GM21576 (cell line): Measurements from ENCODE around the gene MACROD2.

Source experiments
- ATAC-seq: cut with Tn5 transposase; IDR thresholded peaks from one replicate; pipeline ENCODE4 v1.9.1; 2021; ENCODE audit warnings: mild to moderate bottlenecking, moderate library complexity; ENCODE audit not compliant: unreplicated experiment

MACROD2 gene

GRCh38 chr20:15622368-15622767, 1627.1 kb downstream of the MACROD2 start:
- no peak for ATAC-seq

- no peak for ATAC-seq
Observed at GRCh38 chr20:15623215-15623614, 1627.9 kb downstream of the MACROD2 start.

- ATAC-seq: no peak
Observed at GRCh38 chr20:15625981-15626380, 1630.7 kb downstream of the MACROD2 start.

- no peak for ATAC-seq
Observed at GRCh38 chr20:15627089-15627488, 1631.8 kb downstream of the MACROD2 start.

- ATAC-seq: no peak
Observed at GRCh38 chr20:15627501-15627903, 1632.2 kb downstream of the MACROD2 start.

GRCh38 chr20:15628851-15629353, 1633.6 kb downstream of the MACROD2 start:
- no peak for ATAC-seq

- ATAC-seq: no peak
Observed at GRCh38 chr20:15630360-15630759, 1635.0 kb downstream of the MACROD2 start.

GRCh38 chr20:15632680-15633079, 1637.4 kb downstream of the MACROD2 start:
- no peak for ATAC-seq

- ATAC-seq: no peak
Observed at GRCh38 chr20:15634102-15634501, 1638.8 kb downstream of the MACROD2 start.

- ATAC-seq: no peak
Observed at GRCh38 chr20:15637546-15637945, 1642.2 kb downstream of the MACROD2 start.

GRCh38 chr20:15637950-15638754, 1642.8 kb downstream of the MACROD2 start:
- no peak for ATAC-seq

- no peak for ATAC-seq
Observed at GRCh38 chr20:15638816-15639215, 1643.5 kb downstream of the MACROD2 start.

- no peak for ATAC-seq
Observed at GRCh38 chr20:15639839-15640238, 1644.5 kb downstream of the MACROD2 start.

- ATAC-seq: no peak
Observed at GRCh38 chr20:15642109-15642508, 1646.8 kb downstream of the MACROD2 start.

- ATAC-seq: no peak
Observed at GRCh38 chr20:15642676-15643075, 1647.4 kb downstream of the MACROD2 start.

GRCh38 chr20:15643713-15644112, 1648.4 kb downstream of the MACROD2 start:
- no peak for ATAC-seq

- ATAC-seq: no peak
Observed at GRCh38 chr20:15645816-15646215, 1650.5 kb downstream of the MACROD2 start.

- no peak for ATAC-seq
Observed at GRCh38 chr20:15653396-15654207, 1658.3 kb downstream of the MACROD2 start.

GRCh38 chr20:15654208-15654649, 1658.9 kb downstream of the MACROD2 start:
- peak; percentile 98 for ATAC-seq

- no peak for ATAC-seq
Observed at GRCh38 chr20:15655295-15655874, 1660.1 kb downstream of the MACROD2 start.

- no peak for ATAC-seq
Observed at GRCh38 chr20:15656124-15656523, 1660.8 kb downstream of the MACROD2 start.
